Measurements from ENCODE around the gene LY6G6F.

LY6G6F gene, protein sequence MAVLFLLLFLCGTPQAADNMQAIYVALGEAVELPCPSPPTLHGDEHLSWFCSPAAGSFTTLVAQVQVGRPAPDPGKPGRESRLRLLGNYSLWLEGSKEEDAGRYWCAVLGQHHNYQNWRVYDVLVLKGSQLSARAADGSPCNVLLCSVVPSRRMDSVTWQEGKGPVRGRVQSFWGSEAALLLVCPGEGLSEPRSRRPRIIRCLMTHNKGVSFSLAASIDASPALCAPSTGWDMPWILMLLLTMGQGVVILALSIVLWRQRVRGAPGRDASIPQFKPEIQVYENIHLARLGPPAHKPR

DNA sequence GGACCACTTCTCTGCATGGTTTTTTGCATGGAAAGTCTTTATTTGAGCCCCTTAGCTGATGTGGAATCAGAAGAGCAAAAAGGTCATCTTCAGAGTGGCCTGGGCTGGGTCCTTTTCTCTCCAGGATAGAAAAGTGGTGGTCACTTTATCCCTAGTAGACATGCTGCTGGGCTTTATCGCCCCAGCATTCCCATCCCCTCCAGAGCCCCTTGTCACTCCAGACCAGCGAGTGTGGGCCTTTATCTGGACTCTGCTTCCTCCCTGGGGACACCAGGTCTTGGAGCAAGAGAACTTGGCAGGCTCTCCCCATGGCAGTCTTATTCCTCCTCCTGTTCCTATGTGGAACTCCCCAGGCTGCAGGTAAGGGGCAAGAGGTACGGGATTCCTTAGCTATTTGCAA is at the start of gene LY6G6F:
LY6G6F (plus strand) TSS at position 268 of the 400 bp plus-strand sequence; CDS start at position 309, 41 bp downstream.
- no peak for DNase-seq

DNA sequence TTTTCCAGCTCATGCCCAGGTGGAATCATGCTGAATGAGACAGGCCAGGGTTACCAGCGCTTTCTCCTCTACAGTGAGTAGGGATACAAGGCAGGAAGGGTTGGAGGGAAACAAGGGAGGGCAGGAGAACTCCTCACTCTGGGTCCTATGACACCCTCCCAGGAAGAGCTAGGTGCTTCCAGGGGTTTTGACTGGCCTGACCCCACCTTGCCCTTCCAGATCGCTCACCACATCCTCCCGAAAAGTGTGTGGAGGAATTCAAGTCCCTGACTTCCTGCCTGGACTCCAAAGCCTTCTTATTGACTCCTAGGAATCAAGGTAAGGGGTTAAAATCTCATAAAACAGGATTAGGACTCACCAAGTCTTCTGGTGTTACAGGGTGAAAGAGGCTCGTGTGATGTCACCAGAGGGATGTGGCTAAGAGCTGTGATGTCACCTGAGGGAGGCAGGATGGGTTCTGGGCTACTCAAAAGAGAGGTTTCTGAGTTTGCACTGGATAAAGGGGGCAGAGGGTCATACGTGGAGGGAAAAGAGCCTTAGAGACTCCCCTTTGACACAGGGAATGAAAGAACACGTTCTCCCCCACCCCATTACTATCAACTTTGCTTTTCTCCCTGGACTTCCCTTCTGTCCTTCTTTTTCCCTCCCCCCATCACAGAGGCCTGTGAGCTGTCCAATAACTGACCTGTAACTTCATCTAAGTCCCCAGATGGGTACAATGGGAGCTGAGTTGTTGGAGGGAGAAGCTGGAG is 49.1 kb upstream of the LY6G6F start:
- DNase-seq: no peak

DNA sequence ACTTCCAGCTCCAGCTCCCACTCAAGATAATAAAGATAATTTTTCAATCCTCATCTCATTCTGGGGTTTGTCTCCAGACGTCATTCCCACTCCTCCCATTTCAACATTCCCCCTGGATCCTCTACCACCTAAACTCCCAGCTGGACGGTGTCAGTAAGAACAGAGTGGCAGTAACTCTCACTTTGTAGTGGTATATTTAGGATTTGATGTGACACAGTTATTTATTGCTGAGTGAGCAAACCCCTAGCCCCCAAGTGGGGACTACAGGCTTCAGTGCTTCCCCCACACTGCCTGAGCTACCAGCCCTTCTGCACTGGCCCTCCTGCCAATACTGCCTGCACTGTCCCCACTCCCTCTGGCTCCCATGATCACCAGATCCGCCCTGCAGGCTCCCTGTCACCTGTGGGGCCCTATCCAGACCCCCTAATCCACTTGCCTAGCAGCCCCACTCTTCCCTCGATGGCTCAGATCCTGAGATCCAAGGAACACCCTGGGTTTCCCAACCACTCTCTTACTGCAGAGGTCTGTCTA is 48.4 kb upstream of the LY6G6F start:
- DNase-seq: no peak

DNA sequence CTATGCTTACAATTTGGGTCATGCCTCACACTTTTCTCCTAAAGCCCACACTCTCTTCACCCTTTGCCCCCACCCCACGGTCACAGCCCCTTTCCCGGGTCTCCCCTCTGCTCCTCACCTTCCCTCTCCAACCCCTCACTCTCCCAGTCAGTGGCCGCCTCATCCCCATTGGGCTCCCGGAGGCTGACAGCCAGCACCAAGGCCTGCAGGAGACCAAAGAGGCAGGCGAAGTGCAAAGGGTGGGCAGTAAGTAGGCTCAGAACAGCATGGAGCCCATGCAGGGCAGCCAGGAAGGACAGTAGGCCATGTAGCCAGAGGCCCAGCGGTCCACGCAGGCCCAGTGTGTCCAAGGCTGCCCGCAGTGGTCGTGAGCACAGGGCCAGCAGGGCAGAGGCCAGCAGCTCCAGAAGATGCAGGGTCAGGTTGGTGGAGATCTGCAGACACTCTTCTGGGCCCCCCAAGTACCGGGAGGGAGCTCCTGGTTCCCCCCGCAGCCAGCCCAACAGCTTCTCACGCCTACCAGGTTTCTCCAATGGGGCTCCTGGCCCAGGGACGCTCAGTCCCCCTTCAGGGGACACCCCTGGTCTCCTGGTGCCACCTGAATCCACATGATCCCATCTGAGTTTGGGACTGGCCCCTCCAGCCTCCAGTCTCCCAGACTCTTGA is 47.5 kb upstream of the LY6G6F start:
- no peak for DNase-seq

DNA sequence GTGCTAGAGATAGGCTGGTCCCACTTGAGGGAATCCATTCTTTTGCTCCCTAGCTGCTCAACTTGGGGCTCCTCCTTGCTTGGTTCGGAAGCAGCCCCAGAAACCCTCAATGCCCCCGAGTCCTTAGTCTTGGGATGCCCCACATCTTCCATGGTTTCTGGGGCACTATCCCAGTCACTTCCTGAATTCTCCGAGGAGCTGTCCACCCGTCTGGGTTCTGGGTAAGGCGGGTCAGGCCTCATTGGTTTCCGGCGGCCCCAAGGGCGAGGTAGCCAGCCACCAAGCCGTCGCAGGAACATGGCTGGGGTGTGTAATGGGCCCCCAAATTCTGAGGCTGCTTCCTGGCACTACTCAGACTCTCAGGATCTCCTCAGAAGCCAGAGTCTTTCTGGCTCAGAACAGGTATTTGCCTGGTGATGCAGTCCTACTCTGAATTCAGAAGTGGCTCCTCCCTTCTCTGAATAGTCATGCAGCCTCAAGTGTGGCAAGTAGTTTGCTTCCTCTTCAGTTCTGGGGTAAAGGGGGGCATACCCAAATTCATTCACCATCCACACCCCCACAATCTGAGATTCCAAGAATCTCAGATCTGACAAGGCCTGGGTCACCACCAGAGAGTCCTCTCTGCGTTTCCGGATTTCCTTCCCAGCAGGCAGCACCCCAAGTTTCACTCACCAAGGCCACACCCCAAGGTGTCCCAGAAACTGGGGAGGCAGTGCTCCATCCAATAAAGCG is 46.9 kb upstream of the LY6G6F start:
- DNase-seq: no peak

DNA sequence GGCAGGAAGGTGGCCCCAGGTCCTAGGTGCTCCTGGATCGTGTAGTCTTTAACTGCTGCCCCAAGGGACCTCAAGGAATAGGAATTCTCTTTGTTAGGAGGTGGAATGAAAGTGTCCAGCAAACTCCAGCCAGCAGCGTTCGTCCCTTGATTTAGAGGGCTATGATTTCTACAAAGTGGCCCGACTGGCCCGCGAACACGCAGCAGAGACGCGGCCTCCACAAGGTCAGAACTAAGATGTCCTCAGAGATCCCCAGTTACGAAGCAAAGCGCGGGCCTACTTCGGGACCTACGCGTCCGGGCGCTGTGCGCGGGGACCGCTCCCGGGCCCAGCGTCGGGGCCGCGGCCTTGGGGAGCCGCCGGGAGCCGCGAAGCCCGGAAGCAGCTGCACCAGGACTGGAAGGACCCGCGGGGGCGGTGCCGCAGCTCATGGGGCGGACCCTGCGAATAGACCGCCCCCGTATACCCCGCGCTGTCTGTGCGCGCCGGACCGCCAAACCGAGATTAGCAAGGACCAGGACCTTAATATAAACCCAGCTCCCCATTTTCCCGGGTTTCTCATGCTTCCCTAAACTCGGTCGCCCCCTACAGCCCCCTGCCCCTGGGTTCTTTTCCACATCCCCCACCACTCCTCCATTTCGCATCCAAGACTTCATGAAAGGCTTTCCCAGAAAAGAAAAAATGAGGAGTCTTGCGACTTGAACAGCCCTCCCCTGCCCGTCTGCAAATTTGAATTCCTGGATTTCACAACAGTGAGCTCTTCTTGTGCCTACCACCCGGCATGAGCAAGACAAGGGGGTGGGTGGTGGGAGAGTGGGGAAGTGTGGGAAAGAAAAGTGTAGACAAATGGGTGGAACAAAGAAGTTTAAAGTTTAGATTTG is 46.0 kb upstream of the LY6G6F start, which contains the start of gene C6orf47:
C6orf47 (minus strand) TSS at position 398 of the 881 bp plus-strand sequence. CDS start 831 bp downstream, outside the sequence.
- peak; percentile 70 for DNase-seq

DNA sequence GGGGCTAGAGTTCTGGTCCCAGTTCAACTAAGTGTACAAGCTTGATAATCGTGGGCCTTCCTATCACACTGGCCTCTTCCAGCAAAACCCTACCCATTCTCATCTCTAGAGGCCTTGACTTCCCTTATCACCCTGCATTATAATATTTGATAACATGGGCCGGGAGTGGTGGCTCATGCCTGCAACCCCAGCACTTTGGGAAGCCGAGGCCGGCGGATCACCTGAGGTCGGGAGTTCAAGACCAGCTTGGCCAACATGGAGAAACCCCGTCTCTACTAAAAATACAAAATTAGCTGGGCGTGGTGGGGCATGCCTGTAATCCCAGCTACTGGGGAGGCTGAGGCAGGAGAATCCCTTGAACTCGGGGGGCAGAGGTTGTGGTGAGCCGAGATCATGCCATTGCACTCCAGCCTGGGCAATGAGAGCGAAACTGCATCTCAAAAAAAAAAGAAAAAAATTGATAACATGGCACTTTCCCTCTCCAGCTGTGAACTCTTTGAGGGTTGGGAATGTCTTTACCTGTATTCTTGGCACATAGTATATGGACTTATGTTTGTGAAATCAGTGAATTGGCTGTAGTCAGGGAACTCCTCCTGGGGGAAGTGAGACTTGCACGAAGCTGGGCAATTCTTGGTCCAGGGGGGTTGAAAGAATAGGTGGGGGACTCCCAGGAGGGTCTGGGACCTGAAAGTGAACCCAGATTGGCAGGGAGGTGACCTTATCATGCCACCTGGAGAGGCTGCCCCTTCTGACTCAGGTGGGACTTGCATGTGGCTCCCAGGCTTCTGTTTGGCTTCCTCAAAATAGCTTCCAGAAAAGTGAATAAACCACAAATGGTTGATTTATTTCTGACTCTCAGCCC is 45.2 kb upstream of the LY6G6F start:
- DNase-seq: no peak

DNA sequence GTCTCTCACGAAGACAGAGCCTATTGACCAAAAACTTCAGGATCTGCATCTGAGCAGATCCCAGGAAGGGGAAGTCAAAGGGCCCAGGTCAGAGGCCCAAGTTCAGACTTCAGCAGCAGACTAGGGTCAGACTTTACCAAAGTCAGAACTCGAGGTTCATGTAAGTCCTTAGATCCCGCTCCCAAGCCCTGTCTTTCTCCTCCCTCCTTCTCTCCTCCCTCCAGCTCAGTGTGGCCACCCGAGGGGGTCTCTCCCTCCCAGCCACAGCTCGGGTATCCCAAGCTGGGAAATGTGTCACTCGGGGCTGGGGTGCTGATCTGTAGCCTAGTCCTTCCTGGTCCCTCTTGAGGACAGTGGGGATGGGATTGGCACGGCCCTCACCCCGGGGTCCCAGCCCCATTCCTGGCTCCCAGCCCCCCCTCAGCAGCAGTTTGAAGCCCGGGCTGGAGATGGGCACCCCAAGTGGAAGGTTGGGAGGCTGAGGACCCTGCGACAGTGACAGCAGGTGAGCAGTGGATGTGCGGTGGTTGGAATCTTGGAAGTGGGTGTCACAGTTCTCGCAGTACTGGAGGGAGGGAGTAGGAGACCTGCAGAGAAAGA is 44.4 kb upstream of the LY6G6F start:
- DNase-seq: no peak

DNA sequence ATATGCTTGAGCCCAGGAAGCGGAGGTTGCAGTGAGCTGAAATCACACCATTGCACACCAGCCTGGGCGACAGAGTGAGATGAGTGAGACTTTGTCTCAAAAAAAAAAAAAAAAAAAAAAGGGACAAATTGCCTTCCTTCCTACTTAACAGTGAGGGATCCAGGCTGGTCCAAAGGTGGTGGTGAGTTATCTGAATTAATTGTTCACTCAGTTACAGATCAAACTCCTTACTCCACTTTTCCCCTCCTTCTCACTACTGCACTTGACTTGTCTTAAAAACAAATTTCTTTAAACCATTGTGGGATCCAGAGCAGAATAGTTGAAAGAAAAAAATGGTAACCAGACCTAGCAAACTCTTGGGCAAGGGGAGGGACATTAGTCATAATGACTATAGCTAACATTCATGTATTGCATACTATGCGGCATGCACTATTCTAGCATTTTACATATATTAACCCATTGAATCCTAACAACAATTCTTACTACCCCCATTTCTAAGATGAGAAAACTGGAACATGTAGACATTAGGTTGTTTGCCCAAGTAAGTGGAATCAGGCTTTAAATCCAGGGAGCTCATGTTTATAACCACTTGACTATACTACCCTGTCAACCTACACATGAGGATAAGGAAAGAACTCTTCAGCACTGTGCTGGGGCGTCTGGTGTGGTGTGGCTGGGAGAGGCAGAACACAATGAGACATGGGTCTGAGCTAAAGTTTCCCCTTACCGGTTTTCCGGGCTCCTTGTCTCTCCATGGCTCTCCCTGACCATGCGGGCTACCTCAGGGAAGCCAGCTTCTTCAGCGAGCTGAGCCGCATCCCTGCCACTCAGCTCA is 43.3 kb upstream of the LY6G6F start:
- DNase-seq: no peak

DNA sequence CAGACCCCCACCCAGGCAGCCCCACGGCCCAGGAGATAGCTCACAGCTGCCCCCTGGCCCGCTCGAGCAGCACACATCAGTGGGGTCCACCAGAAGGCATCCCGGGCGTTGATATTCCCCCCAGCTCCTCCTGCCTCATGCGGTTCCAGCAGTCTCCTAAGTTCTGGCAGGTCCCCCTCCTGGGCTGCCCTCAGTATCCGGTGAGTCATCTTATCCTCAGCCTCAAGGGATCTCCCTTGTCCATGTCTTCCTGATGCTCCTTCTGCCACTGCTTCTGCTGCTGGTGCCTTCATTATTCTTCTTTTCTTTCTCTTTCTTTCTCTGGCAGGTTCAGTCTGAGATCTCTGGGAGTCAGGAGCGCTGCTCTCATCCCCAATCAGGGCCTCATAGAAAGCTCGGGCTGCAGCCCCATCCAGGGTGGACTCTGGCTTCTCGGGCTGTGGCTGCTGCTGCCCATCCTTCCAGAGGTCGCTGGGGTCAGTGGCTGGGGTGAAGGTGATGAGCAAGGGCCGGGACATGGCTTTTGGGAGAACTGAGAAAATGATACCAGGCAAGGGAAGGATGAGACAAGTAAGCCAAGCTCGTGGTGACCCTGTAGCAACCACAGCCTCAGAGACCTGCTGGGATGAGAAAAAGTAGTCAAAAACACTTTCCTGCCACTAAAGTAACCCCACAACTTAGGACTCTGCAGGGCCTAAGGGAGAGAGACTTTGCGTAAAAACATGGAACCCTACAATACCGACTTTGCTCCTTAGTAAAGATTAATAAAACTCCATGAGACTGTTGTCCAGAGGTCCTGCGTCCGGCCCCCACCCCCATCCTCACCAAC is 42.5 kb upstream of the LY6G6F start:
- no peak for DNase-seq

DNA sequence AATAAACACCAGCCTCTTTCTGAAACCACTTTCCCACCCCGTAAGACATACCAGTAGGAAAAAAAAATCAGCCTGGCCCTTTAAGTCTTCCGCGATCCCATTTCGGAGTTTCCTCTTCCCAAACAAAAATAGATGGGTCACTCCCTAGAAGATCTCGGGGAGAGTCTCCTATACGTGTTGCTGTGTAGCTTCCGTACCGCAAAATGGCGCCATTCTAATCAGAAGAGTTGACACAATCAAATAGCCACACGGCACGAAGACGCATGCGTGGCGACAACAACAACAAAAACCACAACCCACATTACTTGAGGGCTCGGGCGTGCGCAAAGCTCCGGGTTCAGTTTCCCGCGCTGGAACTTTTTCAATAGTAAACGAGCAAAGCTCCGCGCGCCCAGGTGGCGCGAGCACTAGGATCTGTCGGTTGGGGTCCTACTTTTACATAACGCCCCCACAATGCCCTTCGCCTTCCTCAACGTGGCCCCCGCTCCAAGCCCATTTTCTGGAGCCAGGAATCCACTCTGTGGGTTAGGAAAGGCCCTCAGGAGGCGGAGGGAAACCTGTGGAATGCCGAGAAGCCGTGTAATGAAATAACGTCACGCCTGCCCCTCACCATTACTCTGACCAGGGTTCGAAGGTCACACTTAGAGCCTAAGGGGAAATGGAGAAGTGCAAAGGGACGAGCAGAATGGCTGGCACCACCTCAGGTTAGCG is 41.7 kb upstream of the LY6G6F start, which contains the start of gene GPANK1:
GPANK1 (minus strand) TSS at position 208 of the 711 bp plus-strand sequence. CDS start 519 bp downstream, outside the sequence.
- peak; percentile 84 for DNase-seq

DNA sequence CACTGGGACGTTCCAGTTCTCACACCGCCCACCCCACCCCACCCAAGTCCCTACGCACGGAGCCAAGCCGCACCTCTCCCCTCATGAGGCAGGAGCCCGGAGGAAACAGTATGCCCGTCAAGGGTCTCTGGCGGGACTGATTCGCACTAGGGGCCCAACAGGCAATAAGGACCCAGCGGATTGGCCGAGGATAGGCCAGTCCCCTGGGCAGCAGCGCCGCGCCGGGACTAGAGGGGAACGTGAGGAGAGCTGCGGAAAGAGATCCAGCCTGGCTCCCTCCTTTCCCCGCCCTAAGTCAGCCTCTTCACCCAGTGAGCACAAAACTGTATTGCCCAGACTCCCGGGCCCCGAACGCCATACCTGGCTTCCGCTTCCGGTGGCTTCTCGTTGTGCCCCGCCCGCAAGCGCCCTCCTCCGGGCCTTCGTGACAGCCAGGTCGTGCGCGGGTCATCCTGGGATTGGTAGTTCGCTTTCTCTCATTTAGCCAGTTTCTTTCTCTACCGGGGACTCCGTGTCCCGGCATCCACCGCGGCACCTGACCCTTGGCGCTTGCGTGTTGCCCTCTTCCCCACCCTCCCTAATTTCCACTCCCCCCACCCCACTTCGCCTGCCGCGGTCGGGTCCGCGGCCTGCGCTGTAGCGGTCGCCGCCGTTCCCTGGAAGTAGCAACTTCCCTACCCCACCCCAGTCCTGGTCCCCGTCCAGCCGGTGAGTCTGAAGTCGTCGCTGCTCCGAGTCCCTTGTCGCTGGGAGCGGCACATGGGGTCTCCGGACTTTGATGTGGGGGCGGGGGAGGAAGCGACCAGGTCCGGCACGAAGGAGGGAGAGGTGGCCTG is 40.9 kb upstream of the LY6G6F start, which contains the start of gene CSNK2B:
CSNK2B (plus strand) TSS at position 580 of the 836 bp plus-strand sequence. CDS start 752 bp downstream, outside the sequence.
- peak; percentile 95 for DNase-seq

DNA sequence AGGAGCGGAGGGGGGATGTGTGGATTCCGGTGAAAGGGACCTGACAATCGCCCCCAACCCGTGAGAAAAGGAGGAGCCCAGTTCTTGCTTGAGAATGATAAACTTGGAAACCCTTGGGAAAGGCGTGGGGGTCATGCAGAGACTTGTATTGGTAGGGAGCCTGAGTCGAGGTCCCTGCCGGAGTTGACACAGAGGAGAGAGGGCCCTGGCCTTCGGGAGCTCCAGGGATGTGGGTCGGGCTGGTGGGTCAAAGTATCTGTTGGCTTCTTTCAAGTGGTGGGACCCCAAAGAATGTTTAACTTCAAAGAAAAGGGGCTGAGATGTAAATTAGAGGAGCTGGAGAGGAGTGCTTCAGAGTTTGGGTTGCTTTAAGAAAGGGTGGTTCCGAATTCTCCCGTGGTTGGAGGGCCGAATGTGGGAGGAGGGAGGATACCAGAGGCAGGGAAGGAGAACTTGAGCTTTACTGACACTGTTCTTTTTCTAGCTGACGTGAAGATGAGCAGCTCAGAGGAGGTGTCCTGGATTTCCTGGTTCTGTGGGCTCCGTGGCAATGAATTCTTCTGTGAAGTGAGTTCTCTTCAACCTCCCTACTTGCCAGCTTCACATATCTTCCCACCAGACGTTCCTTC is 40.2 kb upstream of the LY6G6F start:
- DNase-seq: no peak

DNA sequence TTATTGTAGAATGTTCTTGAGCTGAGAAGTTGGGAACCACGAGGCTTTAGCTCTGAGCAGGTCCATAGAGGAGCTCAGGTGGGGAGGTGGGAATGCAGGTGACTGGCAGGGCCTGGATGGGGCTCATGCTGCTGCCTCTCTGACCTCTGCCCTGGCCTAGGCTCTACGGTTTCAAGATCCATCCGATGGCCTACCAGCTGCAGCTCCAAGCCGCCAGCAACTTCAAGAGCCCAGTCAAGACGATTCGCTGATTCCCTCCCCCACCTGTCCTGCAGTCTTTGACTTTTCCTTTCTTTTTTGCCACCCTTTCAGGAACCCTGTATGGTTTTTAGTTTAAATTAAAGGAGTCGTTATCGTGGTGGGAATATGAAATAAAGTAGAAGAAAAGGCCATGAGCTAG is 37.0 kb upstream of the LY6G6F start, which contains the start of gene LY6G5B:
LY6G5B (plus strand) TSS at position 301 of the 400 bp plus-strand sequence. CDS start 975 bp downstream, outside the sequence.
- no peak for DNase-seq

DNA sequence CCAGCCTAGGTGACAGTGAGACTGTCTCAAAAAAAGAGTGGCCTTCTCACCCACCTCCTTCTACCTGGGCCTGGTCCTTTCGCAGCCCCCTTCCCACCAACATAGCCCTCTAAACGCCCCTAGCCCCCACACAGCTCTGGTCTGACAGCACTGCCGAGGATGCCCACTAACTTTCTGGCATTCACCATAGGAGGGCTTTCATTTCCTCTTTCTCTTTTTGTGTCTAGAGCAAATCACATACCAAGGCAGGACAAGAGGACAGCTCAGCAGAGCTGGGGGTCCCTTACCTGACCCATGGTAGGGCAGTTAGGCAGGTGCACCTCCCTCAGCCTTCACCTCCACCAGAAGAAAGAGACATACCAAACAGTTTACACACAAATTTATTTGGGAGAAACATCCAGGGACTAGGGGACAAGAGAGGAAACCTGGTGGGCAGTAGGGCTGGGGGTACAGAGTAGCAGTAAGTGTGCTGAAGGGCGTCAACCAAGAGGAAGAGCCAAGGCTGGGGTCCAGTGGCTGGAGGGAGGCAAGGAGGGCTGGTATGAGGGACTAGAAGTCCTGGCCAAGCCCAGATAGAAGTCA is 30.3 kb upstream of the LY6G6F start:
- DNase-seq: no peak

Measured in activated T-cell treated with anti-CD3 and anti-CD28 coated beads for 4 hours (primary cell).